Panc1 (cell line): ENCODE measurements around the gene CCND1.

Experiments used
- CTCF ChIP-seq: fragments of 450-650 bp; IDR thresholded peaks from 2 replicates; pipeline ENCODE4 v1.5.1; 2017; ENCODE audit warnings: mild to moderate bottlenecking
- POLR2AphosphoS5 ChIP-seq: IDR thresholded peaks from 2 replicates; pipeline ENCODE4 v1.6.1; 2012; ENCODE audit warnings: mild to moderate bottlenecking, low read depth, low read length, moderate library complexity
- REST ChIP-seq, 2 experiments: IDR thresholded peaks; 2 replicates each; pipeline ENCODE4 v1.6.1; 2011 to 2012; ENCODE audit warnings: low read depth in 2 of 2, control low read depth in 1 of 2, low read length in 1 of 2, mild to moderate bottlenecking in 1 of 2, moderate library complexity in 1 of 2; ENCODE audit not compliant: insufficient read depth in 1 of 2
- SIN3A ChIP-seq: IDR thresholded peaks from 2 replicates; pipeline ENCODE4 v1.6.1; 2012; ENCODE audit warnings: low read depth, mild to moderate bottlenecking, low read length, moderate library complexity, borderline replicate concordance; ENCODE audit not compliant: insufficient read depth
- TCF7L2 ChIP-seq: IDR thresholded peaks from 2 replicates; pipeline ENCODE4 v1.6.1; 2011; ENCODE audit warnings: mild to moderate bottlenecking, low read depth, low read length, inconsistent platforms

- TF ChIP-seq CTCF (no peak), POLR2AphosphoS5 (no peak), REST (IDR thresholded peaks at IDR 0.05; ENCODE audit: insufficient read depth in 1 of 2, low read depth in 2 of 2, low read length in 1 of 2) (no peak), TCF7L2 (no peak), SIN3A (no peak)
Observed at GRCh38 chr11:69684651-69685050, 43.7 kb downstream of the CCND1 start.
